GM06990 (cell line): ENCODE data around the gene FNDC10.

Experiments used
- DNase-seq: peaks from one replicate; pipeline ENCODE4 v3.0.0-alpha.2; 2011; ENCODE audit not compliant: insufficient read length; ENCODE audit errors: extremely low read depth
- H3K27me3 ChIP-seq: replicated peaks from 2 replicates; pipeline ENCODE4 v1.6.0; 2011; ENCODE audit warnings: low read length; ENCODE audit not compliant: control insufficient read depth, insufficient read depth
- H3K36me3 ChIP-seq: 2 replicates; pipeline ENCODE4 v1.5.1; 2011; ENCODE audit warnings: low read length; ENCODE audit not compliant: control insufficient read depth, insufficient read depth
- H3K4me3 ChIP-seq: replicated peaks from 2 replicates; pipeline ENCODE4 v1.5.1; 2011; ENCODE audit warnings: low read depth, mild to moderate bottlenecking, control low read depth, low read length
- TF ChIP-seq, protein P1 (sequence below): IDR thresholded peaks from 2 replicates; pipeline ENCODE4 v1.5.1; 2011; ENCODE audit warnings: low read length, control low read depth, mild to moderate bottlenecking, inconsistent platforms; ENCODE audit not compliant: insufficient read depth, poor library complexity, severe bottlenecking

The FNDC10 gene

DNA sequence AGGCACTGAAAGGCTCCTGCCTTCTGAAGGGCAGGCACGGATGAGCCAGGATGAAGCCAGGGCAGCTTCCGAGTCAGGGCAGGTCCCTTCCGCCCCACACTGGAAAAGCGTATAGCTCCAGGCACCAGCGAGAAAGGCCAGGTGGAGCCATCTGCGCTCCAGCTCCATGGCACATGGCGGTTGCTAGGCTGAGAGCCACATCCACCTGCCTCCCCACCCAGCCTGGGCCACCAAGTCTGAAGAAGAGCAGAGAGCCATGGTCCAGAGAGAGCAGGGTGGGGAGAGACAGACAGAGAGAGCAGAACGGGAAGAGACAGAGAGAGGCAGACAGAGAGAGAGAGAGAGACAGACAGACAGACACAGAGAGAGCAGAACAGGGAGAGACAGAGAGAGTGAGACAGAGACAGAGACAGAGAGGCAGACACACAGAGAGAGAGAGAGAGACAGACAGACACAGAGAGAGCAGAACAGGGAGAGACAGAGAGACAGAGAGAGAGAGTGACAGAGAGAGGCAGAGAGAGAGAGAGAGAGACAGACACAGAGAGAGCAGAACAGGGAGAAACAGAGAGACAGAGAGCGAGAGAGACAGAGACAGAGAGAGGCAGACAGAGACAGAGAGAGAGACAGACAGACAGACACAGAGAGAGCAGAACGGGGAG lies 5.2 kb downstream of the FNDC10 start:
- DNase-seq: no peak
- Histone ChIP-seq H3K27me3 (no peaks in the 10 kb centered on the region), H3K4me3 (no peak overlapping the region), H3K36me3 (no peaks in the 10 kb centered on the region)
- TF ChIP-seq, protein P1, sequence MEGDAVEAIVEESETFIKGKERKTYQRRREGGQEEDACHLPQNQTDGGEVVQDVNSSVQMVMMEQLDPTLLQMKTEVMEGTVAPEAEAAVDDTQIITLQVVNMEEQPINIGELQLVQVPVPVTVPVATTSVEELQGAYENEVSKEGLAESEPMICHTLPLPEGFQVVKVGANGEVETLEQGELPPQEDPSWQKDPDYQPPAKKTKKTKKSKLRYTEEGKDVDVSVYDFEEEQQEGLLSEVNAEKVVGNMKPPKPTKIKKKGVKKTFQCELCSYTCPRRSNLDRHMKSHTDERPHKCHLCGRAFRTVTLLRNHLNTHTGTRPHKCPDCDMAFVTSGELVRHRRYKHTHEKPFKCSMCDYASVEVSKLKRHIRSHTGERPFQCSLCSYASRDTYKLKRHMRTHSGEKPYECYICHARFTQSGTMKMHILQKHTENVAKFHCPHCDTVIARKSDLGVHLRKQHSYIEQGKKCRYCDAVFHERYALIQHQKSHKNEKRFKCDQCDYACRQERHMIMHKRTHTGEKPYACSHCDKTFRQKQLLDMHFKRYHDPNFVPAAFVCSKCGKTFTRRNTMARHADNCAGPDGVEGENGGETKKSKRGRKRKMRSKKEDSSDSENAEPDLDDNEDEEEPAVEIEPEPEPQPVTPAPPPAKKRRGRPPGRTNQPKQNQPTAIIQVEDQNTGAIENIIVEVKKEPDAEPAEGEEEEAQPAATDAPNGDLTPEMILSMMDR: no peak

DNA sequence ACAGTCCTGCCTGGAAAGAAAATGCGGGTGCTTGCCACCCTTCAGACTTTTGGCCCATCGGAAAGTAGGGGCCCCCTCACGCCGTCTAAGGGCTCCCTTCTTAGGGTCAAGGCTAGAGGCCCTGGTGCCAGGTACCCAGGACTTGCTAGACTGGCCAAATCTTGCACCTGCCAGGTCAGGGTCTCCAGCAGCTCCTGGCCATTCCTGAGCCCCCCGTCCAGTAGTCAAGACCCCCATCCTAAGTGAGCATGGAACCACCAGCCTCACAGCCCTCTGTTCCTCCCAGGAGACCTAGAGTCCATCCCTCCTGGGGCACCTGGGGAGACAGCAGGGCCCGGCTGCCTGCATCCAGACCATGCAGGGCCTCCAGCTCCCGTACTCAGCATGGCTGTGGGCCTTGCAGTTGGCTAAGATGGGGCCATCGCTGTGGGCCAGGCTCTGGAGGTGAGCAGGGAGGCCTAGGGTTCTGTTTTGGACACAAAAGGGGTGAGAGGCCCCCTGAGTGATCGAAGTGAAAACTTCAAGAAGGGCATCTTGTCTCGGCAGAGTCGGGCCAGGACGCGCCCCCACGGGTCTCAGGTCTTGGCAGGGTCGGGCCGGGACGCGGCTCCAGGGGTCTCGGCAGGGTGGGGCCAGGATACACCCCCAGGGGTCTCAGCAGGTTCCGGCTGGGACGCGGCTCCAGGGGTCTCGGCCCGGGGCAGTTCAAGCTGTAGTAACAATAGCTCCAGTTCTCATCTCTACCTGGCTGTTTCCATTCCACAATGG lies 5.9 kb downstream of the FNDC10 start:
- TF ChIP-seq, protein P1: no peak
- no peak for DNase-seq
- H3K36me3 ChIP-seq: no peaks in the 10 kb centered on the region
- no peak overlapping the region for H3K4me3 ChIP-seq
- no peaks in the 10 kb centered on the region for H3K27me3 ChIP-seq

GRCh38 chr1:1591452-1591851 lies 8.5 kb downstream of the FNDC10 start:
- TF ChIP-seq, protein P1: no peak
- H3K36me3 ChIP-seq: no peaks in the 10 kb centered on the region
- no peaks in the 10 kb centered on the region for H3K27me3 ChIP-seq
- no peak overlapping the region for H3K4me3 ChIP-seq
- no peak for DNase-seq

GRCh38 chr1:1583347-1584010 lies 16.5 kb downstream of the FNDC10 start:
- DNase-seq: no peak
- TF ChIP-seq, protein P1: no peak
- no peaks in the 10 kb centered on the region for H3K36me3 ChIP-seq
- no peak overlapping the region for H3K4me3 ChIP-seq
- no peaks in the 10 kb centered on the region for H3K27me3 ChIP-seq

- H3K4me3 ChIP-seq: no peak overlapping the region
- H3K27me3 ChIP-seq: no peaks in the 10 kb centered on the region
- TF ChIP-seq, protein P1: no peak
- H3K36me3 ChIP-seq: no peaks in the 10 kb centered on the region
- no peak for DNase-seq
These were observed 17.2 kb downstream of the FNDC10 start for GRCh38 chr1:1582585-1583346.
